ENCODE data around the gene ESR2.
"Not testable (repeated sequence)": the region's sequence is repeated elsewhere in the genome, so short reads cannot be mapped to it uniquely, and the experiment has no call there.

ESR2 gene

DNA sequence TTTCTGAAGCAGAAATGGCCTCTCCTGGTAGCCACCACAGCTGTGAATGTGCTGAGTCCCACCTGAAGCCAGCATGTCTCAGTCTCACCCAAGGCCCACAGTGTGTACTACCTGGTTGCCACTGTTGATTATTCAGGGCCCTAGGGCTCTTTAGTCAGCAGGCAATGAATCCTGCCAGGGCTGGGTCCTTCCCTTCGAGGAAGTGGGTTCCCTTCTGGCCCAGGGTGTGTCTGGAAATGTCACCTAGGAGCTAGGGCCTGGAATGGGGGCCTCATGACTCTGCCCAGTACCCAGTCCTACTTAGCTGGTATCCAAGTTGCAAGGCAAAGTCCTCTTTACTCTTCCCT, 234.0 kb downstream of the ESR2 start:
- Histone ChIP-seq H3K4me1 (ENCODE audit: control insufficient read depth in 1 of 2, insufficient read depth in 2 of 2, low read length in 2 of 2) (no peaks in the 10 kb centered on the region), H3K9ac (ENCODE audit: low read depth in 1 of 2, low read length in 2 of 2) (no peak overlapping the region), H3K4me3 (ENCODE audit: low read depth in 1 of 2, low read length in 2 of 2) (no peak overlapping the region), H3K36me3 (ENCODE audit: control insufficient read depth in 1 of 2, insufficient read depth in 2 of 2, low read length in 2 of 2) (peaks cover 4 to 12% of the 10 kb centered on the region in 2 donors), H3K9me3 (ENCODE audit: control insufficient read depth in 1 of 2, low read length in 2 of 2) (no peaks in the 10 kb centered on the region), H3K27me3 (ENCODE audit: control insufficient read depth in 1 of 2, insufficient read depth in 2 of 2, low read length in 2 of 2) (no peaks in the 10 kb centered on the region), H3K27ac (ENCODE audit: low read depth, low read length) (no peak overlapping the region)

DNA sequence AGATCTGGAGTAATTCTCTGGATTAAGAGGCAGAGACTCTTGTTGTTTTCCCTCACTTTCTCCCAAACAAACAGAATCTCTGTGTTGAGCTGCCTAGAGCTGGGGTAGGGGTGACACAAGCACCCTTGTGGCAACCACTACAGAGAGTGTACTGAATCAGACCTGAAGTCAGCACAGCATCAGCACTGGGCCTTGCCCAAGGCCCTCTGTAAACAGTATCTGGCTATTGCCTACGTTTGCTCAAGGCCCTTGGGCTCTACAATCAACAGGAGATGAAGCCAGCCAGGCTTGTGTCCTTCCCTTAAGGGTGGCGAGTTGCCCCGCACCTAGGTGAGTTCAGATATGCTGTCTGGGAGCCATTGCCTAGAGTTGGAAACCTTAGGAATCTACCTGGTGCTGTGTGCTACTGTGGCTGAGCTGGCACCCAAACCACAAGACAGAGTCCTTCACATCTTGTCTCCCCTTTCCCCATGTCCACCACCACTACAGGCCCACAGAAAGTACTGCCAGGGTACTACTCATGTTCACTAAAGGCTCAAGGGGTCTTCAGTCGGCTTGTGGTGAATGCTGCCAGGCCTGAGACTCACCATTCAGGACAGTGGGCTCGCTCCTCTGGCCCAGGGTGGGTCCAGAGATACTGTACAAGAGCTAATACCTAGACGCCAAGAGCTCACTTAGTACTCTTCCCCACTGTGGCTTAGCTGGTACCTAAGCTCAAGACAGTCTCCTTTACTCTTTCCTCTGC, 234.5 kb downstream of the ESR2 start:
- Histone ChIP-seq H3K27ac (ENCODE audit: low read depth, low read length) (no peak overlapping the region), H3K9ac (ENCODE audit: low read depth in 1 of 2, low read length in 2 of 2) (no peak overlapping the region), H3K9me3 (ENCODE audit: control insufficient read depth in 1 of 2, low read length in 2 of 2) (no peaks in the 10 kb centered on the region), H3K27me3 (ENCODE audit: control insufficient read depth in 1 of 2, insufficient read depth in 2 of 2, low read length in 2 of 2) (no peaks in the 10 kb centered on the region), H3K4me1 (ENCODE audit: control insufficient read depth in 1 of 2, insufficient read depth in 2 of 2, low read length in 2 of 2) (no peaks in the 10 kb centered on the region), H3K4me3 (ENCODE audit: low read depth in 1 of 2, low read length in 2 of 2) (no peak overlapping the region), H3K36me3 (ENCODE audit: control insufficient read depth in 1 of 2, insufficient read depth in 2 of 2, low read length in 2 of 2) (peaks cover 3 to 12% of the 10 kb centered on the region in 2 donors)

DNA sequence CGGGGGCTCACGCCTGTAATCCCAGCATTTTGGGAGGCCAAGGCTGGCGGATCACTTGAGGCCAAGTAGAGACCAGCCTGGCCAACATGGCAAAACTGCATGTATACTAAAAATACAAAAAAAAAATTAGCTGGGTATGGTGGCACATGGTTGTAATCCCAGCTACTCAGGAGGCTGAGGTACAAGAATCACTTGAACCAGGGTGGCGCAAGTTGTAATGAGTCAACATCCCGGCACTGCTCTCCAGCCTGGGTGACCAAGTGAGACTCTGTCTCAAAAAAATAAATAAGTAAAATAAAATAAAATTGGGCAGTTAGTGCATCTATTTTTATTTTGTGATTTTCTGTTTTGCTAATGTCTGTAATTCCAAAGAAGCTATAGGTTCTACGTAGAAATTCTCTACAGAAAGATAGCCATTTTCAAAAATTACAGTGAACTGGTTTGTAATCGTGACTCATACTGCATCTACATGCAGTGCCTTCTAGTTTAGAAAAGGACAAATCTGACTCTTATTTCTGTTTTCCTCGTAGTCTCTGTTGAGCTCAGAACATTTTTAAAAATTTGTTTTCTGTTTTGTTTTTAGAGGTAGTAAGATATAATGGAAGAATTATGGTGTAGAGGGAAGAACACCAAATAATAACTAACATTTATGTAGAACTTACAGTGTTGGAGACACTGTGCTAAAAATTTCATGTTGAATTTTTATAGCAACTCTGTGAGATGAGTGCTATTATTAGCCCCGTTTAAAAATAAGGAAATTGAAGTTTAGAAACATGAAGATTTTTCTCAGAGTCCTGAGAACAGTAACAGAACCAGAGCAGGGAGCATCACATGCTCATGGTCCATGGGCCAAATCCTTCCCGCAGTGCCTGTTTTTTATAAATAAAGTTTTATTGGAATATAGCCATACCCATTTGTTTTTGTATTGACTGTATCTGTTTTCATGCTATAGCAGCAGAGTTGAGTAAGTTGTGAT, 240.2 kb downstream of the ESR2 start:
- no peak overlapping the region for H3K27ac ChIP-seq (ENCODE audit: low read depth, low read length)

DNA sequence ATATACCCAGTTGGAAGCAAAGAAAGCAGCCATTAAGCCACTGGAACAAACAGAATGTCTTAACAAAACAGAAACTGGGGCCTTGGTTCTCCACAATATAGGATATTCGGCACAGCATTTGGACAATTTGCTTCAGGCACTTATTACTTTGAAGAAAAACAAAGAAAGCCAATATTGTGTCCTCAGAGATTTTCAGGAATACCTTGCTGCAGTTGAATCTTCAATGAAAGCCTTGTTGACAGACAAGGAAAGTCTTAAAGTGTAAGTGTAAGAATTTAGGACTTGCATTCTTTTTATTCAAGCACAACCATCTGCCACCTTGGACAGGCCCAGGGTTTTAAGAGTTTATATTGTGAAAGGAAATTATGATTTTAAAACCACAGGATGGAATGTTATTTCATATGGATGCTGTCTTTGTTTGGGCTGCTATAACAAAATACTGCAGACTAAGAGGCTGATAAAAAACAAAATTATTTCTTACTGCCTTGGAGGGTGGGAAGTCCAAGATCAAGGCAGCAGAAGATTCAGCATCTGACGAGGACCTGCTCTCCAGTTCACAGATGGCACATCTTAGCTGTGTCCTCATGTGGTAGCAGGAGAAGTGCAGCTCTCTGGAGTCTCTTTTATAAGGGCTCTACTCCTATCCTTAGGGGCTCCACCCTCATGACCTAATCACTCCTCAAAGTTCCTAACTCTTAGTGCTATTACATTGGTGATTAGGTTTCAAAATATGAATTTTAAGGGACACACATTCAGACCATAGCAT, 244.4 kb downstream of the ESR2 start:
- Histone ChIP-seq H3K27ac (ENCODE audit: low read depth, low read length) (no peak overlapping the region), H3K27me3 (ENCODE audit: control insufficient read depth in 1 of 2, insufficient read depth in 2 of 2, low read length in 2 of 2) (no peaks in the 10 kb centered on the region), H3K9me3 (ENCODE audit: control insufficient read depth in 1 of 2, low read length in 2 of 2) (no peaks in the 10 kb centered on the region), H3K36me3 (ENCODE audit: control insufficient read depth in 1 of 2, insufficient read depth in 2 of 2, low read length in 2 of 2) (peaks cover 10 to 18% of the 10 kb centered on the region in 2 donors), H3K4me1 (ENCODE audit: control insufficient read depth in 1 of 2, insufficient read depth in 2 of 2, low read length in 2 of 2) (no peaks in the 10 kb centered on the region), H3K4me3 (ENCODE audit: low read depth in 1 of 2, low read length in 2 of 2) (no peak overlapping the region), H3K9ac (ENCODE audit: low read depth in 1 of 2, low read length in 2 of 2) (no peak overlapping the region)

More for the DNA sequence above, 240.2 kb downstream of the ESR2 start:
- no peaks in the 10 kb centered on the region for H3K27me3 ChIP-seq (ENCODE audit: control insufficient read depth in 1 of 2, insufficient read depth in 2 of 2, low read length in 2 of 2)
- peaks cover 10 to 11% of the 10 kb centered on the region in 2 donors for H3K36me3 ChIP-seq (ENCODE audit: control insufficient read depth in 1 of 2, insufficient read depth in 2 of 2, low read length in 2 of 2)
- H3K4me1 ChIP-seq (ENCODE audit: control insufficient read depth in 1 of 2, insufficient read depth in 2 of 2, low read length in 2 of 2): no peaks in the 10 kb centered on the region
- H3K4me3 ChIP-seq (ENCODE audit: low read depth in 1 of 2, low read length in 2 of 2): no peak overlapping the region
- no peaks in the 10 kb centered on the region for H3K9me3 ChIP-seq (ENCODE audit: control insufficient read depth in 1 of 2, low read length in 2 of 2)
- H3K9ac ChIP-seq (ENCODE audit: low read depth in 1 of 2, low read length in 2 of 2): no peak overlapping the region

DNA sequence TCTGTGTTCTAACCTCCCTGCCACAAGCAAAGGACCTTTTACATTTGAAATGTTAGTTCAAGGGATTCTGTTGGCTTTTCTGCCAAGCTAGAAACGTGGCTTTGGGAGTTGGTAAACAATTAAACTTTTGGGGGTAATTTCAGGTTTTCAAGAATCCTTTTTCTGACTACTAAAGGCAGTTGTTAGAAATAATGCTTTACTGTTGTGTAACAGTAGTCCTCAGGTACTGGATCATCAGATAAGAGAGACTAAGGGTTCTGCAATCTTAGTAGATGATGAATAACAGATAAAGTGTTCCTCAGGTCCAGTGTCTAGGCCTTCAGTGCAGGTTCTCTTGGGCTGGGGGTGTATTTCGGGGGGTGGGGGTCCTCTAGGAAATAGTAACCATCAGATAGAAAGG, 249.1 kb downstream of the ESR2 start:
- peaks cover 0 to 7% of the 10 kb centered on the region in 2 donors for H3K36me3 ChIP-seq (ENCODE audit: control insufficient read depth in 1 of 2, insufficient read depth in 2 of 2, low read length in 2 of 2)
- no peak overlapping the region for H3K9ac ChIP-seq (ENCODE audit: low read depth in 1 of 2, low read length in 2 of 2)
- peaks cover 0 to 3% of the 10 kb centered on the region in 2 donors for H3K9me3 ChIP-seq (ENCODE audit: control insufficient read depth in 1 of 2, low read length in 2 of 2)
- H3K4me3 ChIP-seq (ENCODE audit: low read depth in 1 of 2, low read length in 2 of 2): no peak overlapping the region
- H3K27ac ChIP-seq (ENCODE audit: low read depth, low read length): no peak overlapping the region
- H3K27me3 ChIP-seq (ENCODE audit: control insufficient read depth in 1 of 2, insufficient read depth in 2 of 2, low read length in 2 of 2): no peaks in the 10 kb centered on the region
- H3K4me1 ChIP-seq (ENCODE audit: control insufficient read depth in 1 of 2, insufficient read depth in 2 of 2, low read length in 2 of 2): no peaks in the 10 kb centered on the region

DNA sequence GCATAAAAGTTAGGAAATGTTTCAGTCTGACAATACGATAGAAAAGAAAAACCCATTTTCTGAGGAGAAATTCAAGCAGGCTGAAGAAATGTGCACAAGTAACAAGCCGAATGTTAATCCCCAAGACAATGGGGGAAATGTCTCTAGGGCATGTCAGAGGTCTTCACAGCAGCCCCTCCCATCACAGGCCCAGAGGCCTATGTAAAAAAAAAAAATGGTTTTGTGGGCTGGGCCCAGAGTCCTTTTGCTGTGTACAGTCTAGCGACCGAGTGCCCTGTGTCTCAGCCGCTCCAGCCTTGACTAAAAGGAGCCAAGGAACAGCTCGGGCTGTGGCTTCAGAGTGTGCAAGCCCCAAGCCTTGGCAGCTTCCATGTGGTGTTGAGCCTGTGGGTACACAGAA, 250.9 kb downstream of the ESR2 start:
- not testable (repeated sequence) for H3K4me3 ChIP-seq (ENCODE audit: low read depth in 1 of 2, low read length in 2 of 2); H3K9me3 ChIP-seq (ENCODE audit: control insufficient read depth in 1 of 2, low read length in 2 of 2); H3K27ac ChIP-seq (ENCODE audit: low read depth, low read length); H3K36me3 ChIP-seq (ENCODE audit: control insufficient read depth in 1 of 2, insufficient read depth in 2 of 2, low read length in 2 of 2); H3K9ac ChIP-seq (ENCODE audit: low read depth in 1 of 2, low read length in 2 of 2); H3K4me1 ChIP-seq (ENCODE audit: control insufficient read depth in 1 of 2, insufficient read depth in 2 of 2, low read length in 2 of 2); H3K27me3 ChIP-seq (ENCODE audit: control insufficient read depth in 1 of 2, insufficient read depth in 2 of 2, low read length in 2 of 2)

DNA sequence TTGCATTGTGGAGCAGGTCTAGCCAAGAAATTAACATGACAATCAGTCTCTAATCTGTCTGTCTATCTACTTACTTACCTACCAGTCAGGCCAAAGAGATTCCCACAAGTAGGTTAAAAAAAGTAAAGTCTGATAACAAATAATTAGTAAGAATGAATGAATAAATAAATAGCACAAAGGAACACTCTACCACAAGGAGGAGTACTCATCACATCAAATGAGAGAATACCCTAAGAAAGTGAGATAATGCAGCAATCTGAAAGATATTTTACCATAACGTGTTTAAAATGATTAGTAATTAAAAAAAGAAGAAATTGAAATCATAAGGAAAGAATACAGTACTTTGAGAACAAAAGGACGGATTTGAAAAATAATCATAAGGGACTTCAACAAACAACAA, 254.1 kb downstream of the ESR2 start:
- Histone ChIP-seq H3K27ac (ENCODE audit: low read depth, low read length) (no peak overlapping the region), H3K4me3 (ENCODE audit: low read depth in 1 of 2, low read length in 2 of 2) (no peak overlapping the region), H3K27me3 (ENCODE audit: control insufficient read depth in 1 of 2, insufficient read depth in 2 of 2, low read length in 2 of 2) (no peaks in the 10 kb centered on the region)

DNA sequence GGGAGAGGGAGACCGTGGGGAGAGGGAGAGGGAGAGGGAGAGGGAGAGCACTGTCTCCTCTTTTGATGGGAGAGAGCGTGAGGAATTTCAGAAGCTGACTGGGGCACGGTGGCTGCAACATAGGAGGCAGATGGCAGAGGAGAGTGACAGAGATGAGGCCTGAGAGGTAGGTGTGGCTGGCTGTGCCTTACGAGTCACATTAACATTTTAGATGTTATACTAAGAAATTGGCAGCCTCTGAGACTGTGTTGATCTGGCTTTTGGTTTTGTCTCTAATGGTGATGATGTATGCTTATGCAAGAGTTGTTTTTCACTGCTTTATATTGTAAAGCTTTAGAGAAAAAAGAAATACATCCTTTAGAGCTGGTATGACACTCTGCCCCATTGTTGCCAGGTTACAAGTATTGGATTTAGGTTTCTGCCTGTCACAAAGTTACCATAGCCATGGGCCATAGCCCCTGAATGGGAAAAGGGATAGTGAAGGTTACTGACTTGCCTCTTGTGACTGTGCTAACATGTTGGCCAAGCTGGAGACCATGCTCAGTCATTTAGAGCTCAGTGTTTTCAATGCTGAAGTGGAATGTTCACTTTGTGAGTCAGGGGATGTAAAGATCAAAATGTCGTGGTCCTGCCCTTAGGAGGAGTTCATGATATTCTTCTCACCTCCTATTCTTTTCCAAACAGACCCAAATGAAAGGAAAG, 255.2 kb downstream of the ESR2 start:
- no peak overlapping the region for H3K9ac ChIP-seq (ENCODE audit: low read depth in 1 of 2, low read length in 2 of 2)
- no peak overlapping the region for H3K27ac ChIP-seq (ENCODE audit: low read depth, low read length)
- peaks cover 0 to 3% of the 10 kb centered on the region in 2 donors for H3K9me3 ChIP-seq (ENCODE audit: control insufficient read depth in 1 of 2, low read length in 2 of 2)
- no peak overlapping the region for H3K4me3 ChIP-seq (ENCODE audit: low read depth in 1 of 2, low read length in 2 of 2)
- no peaks in the 10 kb centered on the region for H3K4me1 ChIP-seq (ENCODE audit: control insufficient read depth in 1 of 2, insufficient read depth in 2 of 2, low read length in 2 of 2)
- no peaks in the 10 kb centered on the region for H3K27me3 ChIP-seq (ENCODE audit: control insufficient read depth in 1 of 2, insufficient read depth in 2 of 2, low read length in 2 of 2)
- H3K36me3 ChIP-seq (ENCODE audit: control insufficient read depth in 1 of 2, insufficient read depth in 2 of 2, low read length in 2 of 2): no peaks in the 10 kb centered on the region

More for the DNA sequence above, 254.1 kb downstream of the ESR2 start:
- H3K36me3 ChIP-seq (ENCODE audit: control insufficient read depth in 1 of 2, insufficient read depth in 2 of 2, low read length in 2 of 2): no peaks in the 10 kb centered on the region
- H3K9me3 ChIP-seq (ENCODE audit: control insufficient read depth in 1 of 2, low read length in 2 of 2): peaks cover 0 to 3% of the 10 kb centered on the region in 2 donors
- H3K4me1 ChIP-seq (ENCODE audit: control insufficient read depth in 1 of 2, insufficient read depth in 2 of 2, low read length in 2 of 2): no peaks in the 10 kb centered on the region
- no peak overlapping the region for H3K9ac ChIP-seq (ENCODE audit: low read depth in 1 of 2, low read length in 2 of 2)

DNA sequence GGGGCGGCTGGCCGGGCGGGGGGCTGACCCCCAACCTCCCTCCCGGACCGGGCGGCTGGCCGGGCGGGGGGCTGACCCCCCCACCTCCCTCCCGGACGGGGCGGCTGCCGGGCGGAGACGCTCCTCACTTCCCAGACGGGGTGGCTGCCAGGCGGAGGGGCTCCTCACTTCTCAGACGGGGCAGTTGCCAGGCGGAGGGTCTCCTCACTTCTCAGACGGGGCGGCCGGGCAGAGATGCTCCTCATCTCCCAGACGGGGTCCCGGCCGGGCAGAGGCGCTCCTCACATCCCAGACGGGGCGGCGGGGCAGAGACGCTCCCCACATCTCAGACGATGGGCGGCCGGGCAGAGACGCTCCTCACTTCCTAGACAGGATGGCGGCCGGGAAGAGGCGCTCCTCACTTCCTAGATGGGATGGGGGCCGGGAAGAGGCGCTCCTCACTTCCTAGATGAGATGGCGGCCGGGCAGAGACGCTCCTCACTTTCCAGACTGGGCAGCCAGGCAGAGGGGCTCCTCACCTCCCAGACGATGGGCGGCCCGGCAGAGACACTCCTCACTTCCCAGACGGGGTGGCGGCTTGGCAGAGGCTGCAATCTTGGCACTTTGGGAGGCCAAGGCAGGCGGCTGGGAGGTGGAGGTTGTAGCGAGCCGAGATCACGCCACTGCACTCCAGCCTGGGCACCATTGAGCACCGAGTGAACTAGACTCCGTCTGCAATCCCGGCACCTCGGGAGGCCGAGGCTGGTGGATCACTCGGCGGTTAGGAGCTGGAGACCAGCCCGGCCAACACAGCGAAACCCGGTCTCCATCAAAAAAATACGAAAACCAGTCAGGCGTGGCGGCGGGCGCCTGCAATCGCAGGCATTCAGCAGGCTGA, 256.1 kb downstream of the ESR2 start:
- H3K9ac ChIP-seq (ENCODE audit: low read depth in 1 of 2, low read length in 2 of 2); H3K9me3 ChIP-seq (ENCODE audit: control insufficient read depth in 1 of 2, low read length in 2 of 2); H3K4me1 ChIP-seq (ENCODE audit: control insufficient read depth in 1 of 2, insufficient read depth in 2 of 2, low read length in 2 of 2); H3K27me3 ChIP-seq (ENCODE audit: control insufficient read depth in 1 of 2, insufficient read depth in 2 of 2, low read length in 2 of 2); H3K4me3 ChIP-seq (ENCODE audit: low read depth in 1 of 2, low read length in 2 of 2); H3K27ac ChIP-seq (ENCODE audit: low read depth, low read length); H3K36me3 ChIP-seq (ENCODE audit: control insufficient read depth in 1 of 2, insufficient read depth in 2 of 2, low read length in 2 of 2): not testable (repeated sequence)
